Gastroesophageal sphincter (tissue), 3 donors: ENCODE data around the gene GTF3C2.

Experiments
- POLR2A ChIP-seq, 2 donors: fragments of 450-650 bp; IDR thresholded peaks; one replicate each; pipeline ENCODE4 v1.6.1; 2017; ENCODE audit warnings: antibody characterized with exemption in 2 of 2, mild to moderate bottlenecking in 2 of 2, moderate library complexity in 1 of 2
- POLR2AphosphoS5 ChIP-seq: sonication (generic); formaldehyde crosslinking; IDR thresholded peaks from one replicate; pipeline ENCODE4 v1.6.1; 2017; ENCODE audit warnings: antibody characterized with exemption
- TF ChIP-seq, protein P1 (sequence below), 4 experiments: fragments of 200-600 bp in 2 of 4; fragments of 450-650 bp in 2 of 4; sonication (generic) in 1 of 4; IDR thresholded peaks; one replicate each; pipeline ENCODE4 v1.5.1; 2017 to 2019; ENCODE audit warnings: antibody characterized with exemption in 4 of 4, mild to moderate bottlenecking in 2 of 4, moderate library complexity in 2 of 4

DNA sequence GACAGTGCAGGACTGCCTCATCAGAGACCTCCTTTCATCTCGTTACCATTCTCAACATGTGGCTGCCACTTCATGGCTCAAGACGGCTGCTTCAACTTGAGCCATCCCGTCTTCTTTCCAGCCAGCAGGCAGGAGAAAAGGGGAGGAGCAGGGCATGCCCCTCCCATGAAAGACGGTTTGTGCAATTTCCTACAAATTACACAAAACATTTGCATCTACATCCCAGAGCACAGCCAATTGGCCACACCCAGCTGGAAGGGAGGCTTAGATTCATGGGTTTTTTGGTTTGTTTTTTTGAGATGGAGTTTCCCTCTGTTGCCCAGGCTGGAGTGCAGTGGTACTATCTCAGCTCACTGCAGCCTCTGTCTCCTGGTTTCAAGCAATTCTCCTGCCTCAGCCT, 60.1 kb downstream of the GTF3C2 start:
- TF ChIP-seq POLR2A (IDR thresholded peaks at IDR 0.05) (no peak), POLR2AphosphoS5 (no peak)
- TF ChIP-seq, protein P1, sequence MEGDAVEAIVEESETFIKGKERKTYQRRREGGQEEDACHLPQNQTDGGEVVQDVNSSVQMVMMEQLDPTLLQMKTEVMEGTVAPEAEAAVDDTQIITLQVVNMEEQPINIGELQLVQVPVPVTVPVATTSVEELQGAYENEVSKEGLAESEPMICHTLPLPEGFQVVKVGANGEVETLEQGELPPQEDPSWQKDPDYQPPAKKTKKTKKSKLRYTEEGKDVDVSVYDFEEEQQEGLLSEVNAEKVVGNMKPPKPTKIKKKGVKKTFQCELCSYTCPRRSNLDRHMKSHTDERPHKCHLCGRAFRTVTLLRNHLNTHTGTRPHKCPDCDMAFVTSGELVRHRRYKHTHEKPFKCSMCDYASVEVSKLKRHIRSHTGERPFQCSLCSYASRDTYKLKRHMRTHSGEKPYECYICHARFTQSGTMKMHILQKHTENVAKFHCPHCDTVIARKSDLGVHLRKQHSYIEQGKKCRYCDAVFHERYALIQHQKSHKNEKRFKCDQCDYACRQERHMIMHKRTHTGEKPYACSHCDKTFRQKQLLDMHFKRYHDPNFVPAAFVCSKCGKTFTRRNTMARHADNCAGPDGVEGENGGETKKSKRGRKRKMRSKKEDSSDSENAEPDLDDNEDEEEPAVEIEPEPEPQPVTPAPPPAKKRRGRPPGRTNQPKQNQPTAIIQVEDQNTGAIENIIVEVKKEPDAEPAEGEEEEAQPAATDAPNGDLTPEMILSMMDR (IDR thresholded peaks at IDR 0.05), result no peak
